Ovary (tissue), 9 donors: ENCODE results near the gene RBKS. TPM values are rescaled to one million over a fixed set of nuclear protein-coding genes. Genes with fewer than 3 reads are reported as not detected.

ENCODE experiments used
- DNase-seq, 5 donors: peaks; one replicate each; pipeline ENCODE4 v3.0.0-alpha.2; 2019 to 2020
- H3K27ac ChIP-seq, 2 donors: fragments of 200-600 bp; one replicate each; pipeline versions ENCODE4 v1.5.1 to v1.8.0; 2019 to 2022
- H3K27me3 ChIP-seq: fragments of 200-600 bp; one replicate; pipeline ENCODE4 v1.8.0; 2022
- H3K36me3 ChIP-seq: fragments of 200-600 bp; sonication (generic); one replicate; pipeline ENCODE4 v1.5.1; 2019
- H3K4me1 ChIP-seq: one replicate; pipeline ENCODE4 v1.8.1; 2013; ENCODE audit warnings: mild to moderate bottlenecking, moderate library complexity; ENCODE audit not compliant: insufficient read depth
- H3K4me3 ChIP-seq: fragments of 200-600 bp; sonication (generic); one replicate; pipeline ENCODE4 v1.5.1; 2017
- H3K9me3 ChIP-seq, 2 donors: fragments of 200-600 bp in 1 of 2; sonication (generic) in 1 of 2; one replicate each; pipeline versions ENCODE4 v1.5.1 to v1.8.1; 2013 to 2019; ENCODE audit warnings: mild to moderate bottlenecking in 1 of 2, moderate library complexity in 1 of 2
- CTCF ChIP-seq, 3 donors: fragments of 450-650 bp in 2 of 3; fragments of 200-600 bp in 1 of 3; IDR thresholded peaks; one replicate each; pipeline versions ENCODE4 v1.5.1 to v1.8.0; 2016 to 2022; ENCODE audit warnings: antibody characterized with exemption in 3 of 3, mild to moderate bottlenecking in 1 of 3
- EP300 ChIP-seq: sonication (generic); formaldehyde crosslinking; IDR thresholded peaks from one replicate; pipeline ENCODE4 v1.6.1; 2017; ENCODE audit warnings: antibody characterized with exemption
- POLR2A ChIP-seq: fragments of 450-650 bp; IDR thresholded peaks from one replicate; pipeline ENCODE4 v1.6.1; 2017; ENCODE audit warnings: antibody characterized with exemption, mild to moderate bottlenecking, moderate library complexity
- WGBS, 3 donors: extraction: QIAGEN DNeasy Blood & Tissue Kit in 1 of 3; methylation state at CpG; one replicate each; pipeline versions ENCODE4 v1.1.5 to v1.1.7; 2013 to 2017; 5-methylcytosine and 5-hydroxymethylcytosine counted together
- intact Hi-C, 4 donors: fragments of 100-400 bp; cut with DNase I; formaldehyde crosslinking; loops; one replicate each; pipeline versions ENCODE4 v1.11.0 to v1.15.1; 2022 to 2023
- polyA plus RNA-seq, 2 donors: library from polyadenylated mRNA; stranded (reverse); fragments of 200-250 nt in 1 of 2; fragments of 350-450 nt in 1 of 2; fragmentation: Illumina TruSeq in 1 of 2; extraction: RNeasy Lipid Tissue Mini Kit (QIAGEN cat#74804) in 1 of 2; gene quantifications; one replicate each; pipeline ENCODE4 v1.2.3, GENCODE V29; 2013 to 2014
- total RNA-seq, 7 donors: library from RNA; depleted of rRNA in 2 of 7; stranded (reverse); fragments of >200 nt in 2 of 7; fragmentation: NEBNext Ultra II Directional in 3 of 7; extraction: Animal tissue kit (Norgen Biotek cat#: 25700) in 3 of 7; gene quantifications; one replicate each; pipeline versions ENCODE4 v1.1.0 to v1.2.4, GENCODE V29; 2016 to 2023
- donor health status: DM: no; HTN: no; CAD: no; lungs with moderate emphysema.
- donor health status: DM: no; HTN: no; CAD: no.
- donor health status: Bipolar disorder and iron deficiency.
- donor health status: DM: yes; HTN: yes; CAD: no.
- donor health status: DM: no; HTN: no; CAD: no.
- donor health status: DM: yes; HTN: yes; CAD: no.

The RBKS gene
- total and polyA plus RNA-seq, 9 donors: 1.9 to 32.9 (median 4.0) TPM

- H3K36me3 ChIP-seq: no peaks in the 10 kb centered on the region
Observed at GRCh38 chr2:27838502-27838901, 51.7 kb downstream of the RBKS start.

GRCh38 chr2:27833931-27834330 lies 56.3 kb downstream of the RBKS start:
- Histone ChIP-seq H3K27ac (no peak overlapping the region), H3K4me1 (no peaks in the 10 kb centered on the region), H3K27me3 (no peaks in the 10 kb centered on the region), H3K4me3 (no peak overlapping the region), H3K36me3 (peaks cover 3% of the 10 kb centered on the region), H3K9me3 (no peaks in the 10 kb centered on the region)
- no peak for DNase-seq
- TF ChIP-seq EP300 (no peak), CTCF (IDR thresholded peaks at IDR 0.05) (no peak), POLR2A (no peak)
- intact Hi-C loops: no loop called here
- WGBS, 3 donors: 38 to 52% (median 52%) methylated on average over 1 of the region's 1 CpG

More at GRCh38 chr2:27838502-27838901, 51.7 kb downstream of the RBKS start:
- Histone ChIP-seq H3K4me3 (no peak overlapping the region), H3K27ac (no peak overlapping the region), H3K27me3 (no peaks in the 10 kb centered on the region), H3K4me1 (no peaks in the 10 kb centered on the region), H3K9me3 (no peaks in the 10 kb centered on the region)
- intact Hi-C loops: no loop called here
- TF ChIP-seq EP300 (no peak), CTCF (IDR thresholded peaks at IDR 0.05) (no peak), POLR2A (no peak)
- DNase-seq: no peak

- DNase-seq: no peak
- Histone ChIP-seq H3K9me3 (no peaks in the 10 kb centered on the region), H3K36me3 (peaks cover 3% of the 10 kb centered on the region), H3K27me3 (no peaks in the 10 kb centered on the region), H3K4me1 (no peaks in the 10 kb centered on the region), H3K27ac (no peak overlapping the region), H3K4me3 (no peak overlapping the region)
- WGBS, 3 donors: 75 to 96% (median 81%) methylated on average over 2 of the region's 2 CpGs
- TF ChIP-seq POLR2A (no peak), CTCF (IDR thresholded peaks at IDR 0.05) (no peak), EP300 (no peak)
- intact Hi-C loops: no loop called here
Observed at GRCh38 chr2:27832396-27832795, 57.8 kb downstream of the RBKS start.

GRCh38 chr2:27831279-27832050 lies 58.7 kb downstream of the RBKS start:
- 95 to 96% (median 95%) methylated on average over 7 of the region's 7 CpGs for WGBS, 3 donors
- Histone ChIP-seq H3K27ac (no peak overlapping the region), H3K4me3 (no peak overlapping the region), H3K9me3 (no peaks in the 10 kb centered on the region), H3K27me3 (no peaks in the 10 kb centered on the region), H3K36me3 (peaks cover 3% of the 10 kb centered on the region), H3K4me1 (no peaks in the 10 kb centered on the region)
- intact Hi-C loops: no loop called here
- DNase-seq: no peak
- TF ChIP-seq POLR2A: no peak

GRCh38 chr2:27830656-27831055 lies 59.5 kb downstream of the RBKS start:
- TF ChIP-seq POLR2A: no peak
- TF ChIP-seq CTCF (IDR thresholded peaks at IDR 0.05): no peak
- no peak for TF ChIP-seq EP300
- H3K4me3 ChIP-seq: no peak overlapping the region
- no peaks in the 10 kb centered on the region for H3K4me1 ChIP-seq
- H3K9me3 ChIP-seq: no peaks in the 10 kb centered on the region
- peaks cover 3% of the 10 kb centered on the region for H3K36me3 ChIP-seq
- H3K27me3 ChIP-seq: no peaks in the 10 kb centered on the region
- WGBS, 3 donors: 92 to 96% (median 93%) methylated on average over 4 of the region's 4 CpGs
- no peak overlapping the region for H3K27ac ChIP-seq
- intact Hi-C loops: no loop called here
- DNase-seq: no peak
